SK-N-MC (cell line): ENCODE data around the gene RPP25L.

Source experiments
- DNase-seq: peaks from one replicate; pipeline ENCODE4 v3.0.0-alpha.2; 2011; ENCODE audit warnings: low read depth, low spot score
- H3K27ac ChIP-seq: fragments of 200-600 bp; sonication (generic); 2 replicates; pipeline ENCODE4 v1.5.1; 2016; ENCODE audit warnings: mixed run types
- H3K36me3 ChIP-seq: fragments of 200-600 bp; sonication (generic); 2 replicates; pipeline ENCODE4 v1.6.1; 2017; ENCODE audit warnings: antibody characterized with exemption, low read length, mixed read lengths; ENCODE audit not compliant: insufficient read depth
- H3K4me3 ChIP-seq: fragments of 200-600 bp; sonication (generic); 2 replicates; pipeline ENCODE4 v1.5.1; 2016
- H3K9ac ChIP-seq: fragments of 200-600 bp; sonication (generic); 2 replicates; pipeline ENCODE4 v1.8.0; 2017; ENCODE audit warnings: mixed run types, mixed read lengths; ENCODE audit not compliant: insufficient read length
- H3K9me3 ChIP-seq: fragments of 200-600 bp; sonication (generic); 2 replicates; pipeline ENCODE4 v1.6.1; 2017; ENCODE audit warnings: low read depth, mild to moderate bottlenecking, antibody characterized with exemption, low read length, moderate library complexity, mixed read lengths
- EZH2 ChIP-seq: fragments of 200-600 bp; sonication (generic); IDR thresholded peaks from one replicate; pipeline ENCODE4 v1.6.1; 2017; ENCODE audit warnings: antibody characterized with exemption
- FOXP2 ChIP-seq: optimal IDR thresholded peaks from 2 replicates; pipeline ENCODE3; 2011; ENCODE audit warnings: mild to moderate bottlenecking, moderate library complexity; ENCODE audit not compliant: insufficient read depth; ENCODE audit errors: extremely low read length, control extremely low read depth
- POLR2AphosphoS5 ChIP-seq: IDR thresholded peaks from 2 replicates; pipeline ENCODE4 v1.6.1; 2012; ENCODE audit warnings: mild to moderate bottlenecking, low read depth, low read length, borderline replicate concordance

RPP25L gene

DNA sequence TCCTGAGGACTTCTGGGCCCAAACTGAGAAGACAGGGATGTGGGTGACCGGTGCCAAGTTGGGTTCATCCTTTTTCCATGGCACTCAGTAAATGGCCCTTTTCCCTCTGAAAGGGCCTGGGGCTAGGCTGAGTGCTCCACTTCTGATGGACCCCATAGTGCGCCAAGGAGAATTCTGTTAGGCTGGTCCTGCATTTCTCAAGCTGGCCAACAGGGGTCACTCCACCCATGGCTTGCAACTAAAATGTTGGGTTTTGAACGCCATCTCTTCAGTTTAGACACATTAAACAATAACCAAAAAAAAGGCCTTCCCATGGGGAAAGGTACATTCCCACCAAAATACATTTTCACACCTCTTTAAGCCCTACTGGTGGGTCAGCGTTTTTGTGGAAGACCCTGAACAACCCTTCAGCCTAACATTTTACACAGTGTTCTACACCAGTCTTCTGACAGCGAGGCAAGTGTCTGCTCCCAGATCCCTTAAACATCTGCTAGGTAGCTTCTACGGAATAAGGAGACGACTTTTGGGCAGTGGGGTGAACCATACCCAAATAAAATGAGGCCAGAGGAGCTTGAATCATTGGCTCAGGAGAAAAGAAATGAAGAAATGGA, 49.7 kb downstream of the RPP25L start:
- H3K9me3 ChIP-seq = no peaks in the 10 kb centered on the region
- H3K4me3 ChIP-seq = no peak overlapping the region
- TF ChIP-seq POLR2AphosphoS5 = no peak
- no peak for TF ChIP-seq EZH2
- TF ChIP-seq FOXP2 = no peak
- no peak overlapping the region for H3K27ac ChIP-seq
- H3K36me3 ChIP-seq = no peaks in the 10 kb centered on the region
- H3K9ac ChIP-seq = no peak overlapping the region
- DNase-seq = no peak

DNA sequence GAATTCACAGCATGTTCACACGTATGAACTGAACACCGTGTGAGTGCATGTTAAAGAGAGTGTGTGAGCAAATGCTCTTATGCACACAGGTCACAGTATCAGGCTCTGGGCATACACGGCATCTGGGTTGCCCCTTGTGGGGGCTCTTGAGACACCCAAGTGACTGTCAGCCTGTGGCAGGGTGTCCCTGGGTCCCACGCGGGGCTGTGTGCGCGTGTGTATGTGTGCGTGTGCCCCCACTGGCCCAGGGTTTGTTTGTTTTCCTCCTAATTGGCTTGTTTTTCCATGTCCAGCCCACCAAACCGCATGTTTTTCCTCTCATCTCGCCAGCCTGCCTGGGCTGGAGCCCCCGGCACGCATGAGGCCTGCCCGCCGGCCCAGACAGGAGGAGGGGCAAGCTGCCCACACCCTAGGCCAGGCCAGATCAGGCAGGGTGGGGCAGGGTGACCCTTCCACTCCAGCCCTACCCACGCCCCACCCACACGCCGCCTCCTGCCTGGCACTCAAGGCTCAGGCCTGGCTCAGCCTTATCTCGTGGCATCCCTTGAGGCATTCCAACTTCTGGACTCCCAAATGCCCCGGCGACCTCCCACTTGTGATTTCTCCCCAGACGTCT, 51.2 kb downstream of the RPP25L start:
- no peak for DNase-seq
- no peak overlapping the region for H3K27ac ChIP-seq
- TF ChIP-seq EZH2 (no peak), FOXP2 (no peak), POLR2AphosphoS5 (no peak)

More for the DNA sequence above, 51.2 kb downstream of the RPP25L start:
- no peak overlapping the region for H3K9ac ChIP-seq
- no peak overlapping the region for H3K4me3 ChIP-seq
- no peaks in the 10 kb centered on the region for H3K36me3 ChIP-seq
- H3K9me3 ChIP-seq = no peaks in the 10 kb centered on the region
